HG03064 (cell line): ENCODE data around the gene ZNF804A.
"Not testable (repeated sequence)": the region's sequence is repeated elsewhere in the genome, so short reads cannot be mapped to it uniquely, and the experiment has no call there.

Experiments used
- ATAC-seq: cut with Tn5 transposase; IDR thresholded peaks from one replicate; pipeline ENCODE4 v1.9.1; 2021; ENCODE audit warnings: low read depth; ENCODE audit not compliant: unreplicated experiment

ZNF804A gene

DNA sequence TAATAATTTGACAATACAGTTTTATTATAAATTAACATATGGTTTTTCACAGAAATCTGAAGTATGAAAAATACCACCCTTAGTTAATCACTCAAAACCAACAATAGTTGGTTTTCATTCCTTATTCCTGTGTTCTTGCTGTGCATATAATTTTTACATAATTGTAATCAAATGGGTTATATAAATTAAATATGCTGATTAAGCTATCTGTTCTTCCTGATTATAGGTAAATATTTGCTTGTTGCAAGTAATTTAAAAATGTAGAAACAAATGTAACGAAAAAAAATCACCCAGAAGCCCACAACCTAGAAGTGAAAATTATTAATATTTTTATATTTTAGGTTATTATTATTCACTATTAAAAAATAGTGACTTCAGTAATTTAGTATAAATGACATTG is 98.3 kb downstream of the ZNF804A start:
- no peak for ATAC-seq

GRCh38 chr2:184698476-184698875 is 100.1 kb downstream of the ZNF804A start:
- ATAC-seq = no peak

DNA sequence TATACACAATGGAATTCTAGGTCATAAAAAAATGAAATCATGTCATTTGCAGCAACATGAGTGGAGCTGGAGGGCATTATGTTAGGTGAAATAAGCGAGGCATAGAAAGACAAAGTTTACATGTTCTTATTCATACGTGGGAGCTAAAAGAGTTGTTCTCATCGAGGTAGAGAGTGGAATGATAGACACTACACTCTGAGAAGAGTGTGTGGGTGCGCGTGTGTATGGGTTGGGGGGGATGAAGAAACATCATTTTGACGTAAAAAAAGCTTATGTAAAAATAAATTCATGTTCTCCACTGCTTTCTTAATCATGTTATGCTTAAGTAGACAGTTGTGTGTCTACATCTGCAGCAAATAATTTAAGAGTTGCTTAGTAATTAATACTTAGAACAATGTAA is 123.6 kb downstream of the ZNF804A start:
- ATAC-seq = no peak

DNA sequence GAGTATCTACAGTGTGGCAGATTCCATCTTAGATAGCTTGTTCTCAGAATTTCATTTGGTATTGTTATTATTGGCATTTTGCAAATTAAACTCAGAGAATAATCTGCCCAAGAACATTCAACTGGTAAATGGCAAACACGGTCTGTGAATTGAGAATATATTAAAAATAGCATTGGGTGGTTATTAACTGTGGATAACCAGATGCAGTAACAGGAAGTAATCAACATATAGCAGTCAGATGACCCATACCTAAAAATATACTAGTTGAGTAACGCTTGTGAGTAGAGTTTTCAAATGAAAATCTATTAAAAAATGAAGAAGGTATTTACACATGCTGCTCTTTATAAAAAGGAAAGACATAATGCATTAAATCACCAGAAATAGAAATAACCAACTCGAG is 129.5 kb downstream of the ZNF804A start:
- ATAC-seq = no peak

DNA sequence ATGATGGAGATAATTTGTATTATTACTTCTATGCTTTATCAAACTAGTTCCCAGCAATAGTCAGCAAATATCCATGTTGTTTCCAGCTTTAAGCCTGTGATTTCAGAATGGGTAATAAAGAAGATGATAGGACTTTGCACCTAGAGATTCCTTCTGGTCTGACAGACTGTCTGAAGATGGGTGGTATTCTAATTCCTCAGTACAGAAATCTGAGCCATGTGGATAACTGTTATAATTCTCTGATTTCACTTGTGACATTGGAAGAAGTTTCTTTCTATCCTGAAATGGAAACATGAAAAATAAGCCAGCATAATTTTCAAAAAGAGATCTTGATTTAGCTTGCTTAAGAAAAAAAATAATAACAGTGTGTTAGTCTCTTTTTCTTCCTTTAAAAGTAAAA is 130.1 kb downstream of the ZNF804A start:
- no peak for ATAC-seq

GRCh38 chr2:184729581-184729980 is 131.3 kb downstream of the ZNF804A start:
- no peak for ATAC-seq

- no peak for ATAC-seq
Measured at GRCh38 chr2:184730288-184730687, 132.0 kb downstream of the ZNF804A start.

- ATAC-seq = no peak
Measured at GRCh38 chr2:184734338-184734737, 136.0 kb downstream of the ZNF804A start.

- ATAC-seq = no peak
Measured at GRCh38 chr2:184735611-184736010, 137.3 kb downstream of the ZNF804A start.

- no peak for ATAC-seq
Measured at GRCh38 chr2:184743096-184743495, 144.8 kb downstream of the ZNF804A start.

- no peak for ATAC-seq
Measured at GRCh38 chr2:184756161-184756560, 157.8 kb downstream of the ZNF804A start.

- ATAC-seq = no peak
Measured at GRCh38 chr2:184756885-184757284, 158.6 kb downstream of the ZNF804A start.

GRCh38 chr2:184759557-184760255 is 161.4 kb downstream of the ZNF804A start:
- not testable (repeated sequence) for ATAC-seq

DNA sequence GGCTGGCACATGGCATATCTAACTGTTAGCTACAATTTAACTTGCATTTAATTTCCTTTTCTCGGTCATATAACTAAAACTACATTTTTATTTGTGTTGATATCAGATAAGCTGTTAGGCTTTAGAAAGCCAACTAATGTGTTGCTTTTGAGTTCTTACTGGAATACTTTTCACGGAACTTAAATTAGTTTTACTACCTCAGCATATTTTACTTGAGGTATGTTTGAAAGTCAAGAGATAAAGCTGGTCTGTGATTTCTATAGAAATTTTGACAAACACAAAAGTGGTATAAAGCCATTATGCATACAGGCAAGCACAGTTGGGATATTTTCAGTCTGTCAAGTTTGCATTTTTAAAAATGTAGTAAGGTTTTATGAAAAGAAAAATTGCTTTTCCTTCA is 162.6 kb downstream of the ZNF804A start:
- ATAC-seq = no peak

GRCh38 chr2:184765112-184765895 is 167.0 kb downstream of the ZNF804A start:
- ATAC-seq = no peak

- no peak for ATAC-seq
Measured at GRCh38 chr2:184767059-184767458, 168.7 kb downstream of the ZNF804A start.

DNA sequence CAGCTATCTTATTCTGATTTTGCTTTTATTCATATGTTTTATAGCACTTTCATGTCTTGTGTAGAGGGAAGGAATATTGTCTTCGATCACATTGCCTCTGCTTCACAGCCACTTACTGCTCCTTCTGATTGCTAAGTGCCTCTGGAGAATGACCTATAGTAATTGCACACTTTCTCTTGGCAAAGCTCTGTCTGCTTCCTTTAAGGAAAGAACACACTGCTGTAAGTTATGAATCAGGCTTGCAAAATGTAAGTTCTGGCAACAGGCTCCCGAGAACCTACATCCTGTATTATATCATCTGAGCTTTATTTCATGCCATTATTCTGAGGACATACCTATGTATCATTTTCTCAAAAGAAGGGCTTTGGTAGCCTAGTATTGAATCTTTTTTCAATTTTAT is 170.7 kb downstream of the ZNF804A start:
- no peak for ATAC-seq

- no peak for ATAC-seq
Measured at GRCh38 chr2:184769686-184770085, 171.4 kb downstream of the ZNF804A start.

GRCh38 chr2:184779777-184780176 is 181.4 kb downstream of the ZNF804A start:
- ATAC-seq = no peak

- ATAC-seq = no peak
Measured at GRCh38 chr2:184780384-184780783, 182.1 kb downstream of the ZNF804A start.

GRCh38 chr2:184780944-184781343 is 182.6 kb downstream of the ZNF804A start:
- no peak for ATAC-seq

- no peak for ATAC-seq
Measured at GRCh38 chr2:184783576-184783975, 185.2 kb downstream of the ZNF804A start.
